KMS-11 (cell line): ENCODE results near the gene TBC1D9.

Experiments
- H2AFZ ChIP-seq: fragments of 200-600 bp; sonication (generic); 2 replicates; pipeline ENCODE4 v1.6.1; 2016; ENCODE audit warnings: antibody characterized with exemption, mixed run types, low read depth
- H3K27ac ChIP-seq: fragments of 200-600 bp; sonication (generic); 2 replicates; pipeline ENCODE4 v1.6.1; 2016; ENCODE audit warnings: mild to moderate bottlenecking, mixed run types
- H3K27me3 ChIP-seq: fragments of 200-600 bp; sonication (generic); 2 replicates; pipeline ENCODE4 v1.6.1; 2017; ENCODE audit warnings: mild to moderate bottlenecking, low read depth, mixed run types, moderate library complexity; ENCODE audit not compliant: insufficient read depth
- H3K36me3 ChIP-seq: fragments of 200-600 bp; sonication (generic); 2 replicates; pipeline ENCODE4 v1.6.1; 2017; ENCODE audit warnings: mild to moderate bottlenecking, mixed run types; ENCODE audit not compliant: insufficient read depth
- H3K4me1 ChIP-seq: fragments of 200-600 bp; sonication (generic); 2 replicates; pipeline ENCODE4 v1.6.1; 2016; ENCODE audit warnings: mild to moderate bottlenecking, low read depth, mixed run types; ENCODE audit not compliant: poor library complexity, severe bottlenecking
- H3K4me2 ChIP-seq: fragments of 200-600 bp; sonication (generic); 2 replicates; pipeline ENCODE4 v1.7.0; 2016; ENCODE audit warnings: mild to moderate bottlenecking, mixed run types
- H3K4me3 ChIP-seq: fragments of 200-600 bp; sonication (generic); IDR thresholded peaks from 2 replicates; pipeline ENCODE4 v1.6.1; 2017; ENCODE audit warnings: low read depth, low read length, mixed read lengths; ENCODE audit not compliant: insufficient read depth
- H3K79me2 ChIP-seq: fragments of 200-600 bp; sonication (generic); 2 replicates; pipeline ENCODE4 v1.6.1; 2016; ENCODE audit warnings: low read depth, mixed run types; ENCODE audit not compliant: insufficient read depth
- H3K9ac ChIP-seq: fragments of 200-600 bp; sonication (generic); 2 replicates; pipeline ENCODE4 v1.6.1; 2016; ENCODE audit warnings: mild to moderate bottlenecking, mixed run types
- H4K20me1 ChIP-seq: fragments of 200-600 bp; sonication (generic); 2 replicates; pipeline ENCODE4 v1.6.1; 2016; ENCODE audit warnings: mild to moderate bottlenecking, mixed run types; ENCODE audit not compliant: insufficient read depth
- TF ChIP-seq, protein P1 (sequence below): fragments of 200-600 bp; sonication (generic); conservative IDR thresholded peaks from 2 replicates; pipeline ENCODE4 v1.6.1; 2017; ENCODE audit warnings: low read depth, mild to moderate bottlenecking, antibody characterized with exemption, low read length, moderate library complexity, mixed read lengths

TBC1D9 gene

DNA sequence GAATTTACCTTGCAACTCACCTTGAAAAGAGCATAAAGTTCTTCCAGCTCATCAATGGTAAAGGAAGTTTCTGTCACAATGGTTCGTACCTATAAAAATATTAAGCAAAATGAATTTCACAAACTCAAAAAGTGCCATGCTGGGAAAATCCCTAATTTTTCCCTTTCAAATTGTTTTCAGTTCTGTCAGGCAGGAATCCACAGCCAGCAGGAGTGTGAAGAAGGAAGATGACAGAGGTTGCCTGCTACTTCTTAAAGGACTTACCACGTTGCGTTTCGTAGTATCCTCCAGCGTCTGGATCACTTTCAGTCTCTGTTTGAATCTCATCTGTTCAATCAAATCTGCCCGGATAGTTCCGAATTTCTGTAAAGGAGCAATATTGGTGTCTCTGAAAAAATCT lies 117.1 kb downstream of the TBC1D9 start:
- no peaks in the 10 kb centered on the region for H3K79me2 ChIP-seq
- H3K27ac ChIP-seq = no peak overlapping the region
- H3K36me3 ChIP-seq = no peaks in the 10 kb centered on the region
- H3K4me1 ChIP-seq = no peaks in the 10 kb centered on the region
- no peaks in the 10 kb centered on the region for H4K20me1 ChIP-seq
- no peak overlapping the region for H2AFZ ChIP-seq
- no peak overlapping the region for H3K4me2 ChIP-seq
- TF ChIP-seq, protein P1, sequence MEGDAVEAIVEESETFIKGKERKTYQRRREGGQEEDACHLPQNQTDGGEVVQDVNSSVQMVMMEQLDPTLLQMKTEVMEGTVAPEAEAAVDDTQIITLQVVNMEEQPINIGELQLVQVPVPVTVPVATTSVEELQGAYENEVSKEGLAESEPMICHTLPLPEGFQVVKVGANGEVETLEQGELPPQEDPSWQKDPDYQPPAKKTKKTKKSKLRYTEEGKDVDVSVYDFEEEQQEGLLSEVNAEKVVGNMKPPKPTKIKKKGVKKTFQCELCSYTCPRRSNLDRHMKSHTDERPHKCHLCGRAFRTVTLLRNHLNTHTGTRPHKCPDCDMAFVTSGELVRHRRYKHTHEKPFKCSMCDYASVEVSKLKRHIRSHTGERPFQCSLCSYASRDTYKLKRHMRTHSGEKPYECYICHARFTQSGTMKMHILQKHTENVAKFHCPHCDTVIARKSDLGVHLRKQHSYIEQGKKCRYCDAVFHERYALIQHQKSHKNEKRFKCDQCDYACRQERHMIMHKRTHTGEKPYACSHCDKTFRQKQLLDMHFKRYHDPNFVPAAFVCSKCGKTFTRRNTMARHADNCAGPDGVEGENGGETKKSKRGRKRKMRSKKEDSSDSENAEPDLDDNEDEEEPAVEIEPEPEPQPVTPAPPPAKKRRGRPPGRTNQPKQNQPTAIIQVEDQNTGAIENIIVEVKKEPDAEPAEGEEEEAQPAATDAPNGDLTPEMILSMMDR = no peak
- no peak overlapping the region for H3K4me3 ChIP-seq
- no peak overlapping the region for H3K9ac ChIP-seq
- no peaks in the 10 kb centered on the region for H3K27me3 ChIP-seq

DNA sequence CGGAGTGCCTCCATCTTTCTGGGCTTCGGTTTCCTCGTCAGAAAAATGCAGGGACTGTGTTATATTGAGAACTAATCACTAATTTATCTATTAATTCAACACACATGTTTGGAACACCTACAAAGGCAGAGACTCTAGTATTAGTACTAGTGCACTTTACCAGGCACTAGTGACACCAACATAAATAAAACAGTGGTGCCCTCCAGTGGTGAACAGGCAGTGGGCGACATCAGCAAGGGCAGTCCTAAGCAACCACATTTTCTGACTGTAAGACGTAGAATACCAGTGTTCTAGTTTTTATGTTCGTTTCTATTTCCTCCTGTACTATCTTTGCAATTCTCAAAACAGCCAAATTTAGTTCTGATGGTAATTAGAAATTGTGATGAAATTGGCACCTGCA lies 118.3 kb downstream of the TBC1D9 start:
- no peak overlapping the region for H3K4me3 ChIP-seq
- H3K27ac ChIP-seq = no peak overlapping the region
- H4K20me1 ChIP-seq = no peaks in the 10 kb centered on the region
- H3K9ac ChIP-seq = no peak overlapping the region
- no peaks in the 10 kb centered on the region for H3K27me3 ChIP-seq
- H3K4me2 ChIP-seq = no peak overlapping the region
- TF ChIP-seq, protein P1 = peak; percentile 79
- H3K79me2 ChIP-seq = no peaks in the 10 kb centered on the region
- H3K36me3 ChIP-seq = no peaks in the 10 kb centered on the region
- no peaks in the 10 kb centered on the region for H3K4me1 ChIP-seq
- no peak overlapping the region for H2AFZ ChIP-seq

DNA sequence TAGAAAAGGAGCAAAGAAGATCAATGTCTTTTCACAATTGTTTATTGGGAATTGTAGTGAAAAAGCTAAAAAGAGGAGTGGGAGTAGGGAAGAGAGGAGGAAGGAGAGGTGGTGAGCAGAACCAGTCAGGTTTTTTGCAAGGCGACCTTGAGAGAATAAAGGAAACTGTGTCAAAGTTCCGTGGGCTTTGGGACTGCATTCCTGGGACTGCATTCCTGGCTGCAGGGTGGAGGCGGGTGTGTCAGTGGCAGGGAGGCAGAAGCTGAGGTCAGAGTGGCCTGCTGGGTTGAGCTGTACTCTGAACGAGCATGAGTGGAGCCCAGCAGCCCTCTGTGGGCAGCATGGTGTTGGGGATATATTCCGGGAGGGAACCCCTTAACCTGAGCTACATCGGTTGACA lies 120.6 kb downstream of the TBC1D9 start:
- no peaks in the 10 kb centered on the region for H3K4me1 ChIP-seq
- H3K79me2 ChIP-seq = no peaks in the 10 kb centered on the region
- no peaks in the 10 kb centered on the region for H4K20me1 ChIP-seq
- no peaks in the 10 kb centered on the region for H3K36me3 ChIP-seq
- H3K4me2 ChIP-seq = no peak overlapping the region
- H3K4me3 ChIP-seq = no peak overlapping the region
- TF ChIP-seq, protein P1 = no peak
- no peak overlapping the region for H3K9ac ChIP-seq
- H2AFZ ChIP-seq = no peak overlapping the region
- H3K27ac ChIP-seq = no peak overlapping the region
- H3K27me3 ChIP-seq = no peaks in the 10 kb centered on the region

DNA sequence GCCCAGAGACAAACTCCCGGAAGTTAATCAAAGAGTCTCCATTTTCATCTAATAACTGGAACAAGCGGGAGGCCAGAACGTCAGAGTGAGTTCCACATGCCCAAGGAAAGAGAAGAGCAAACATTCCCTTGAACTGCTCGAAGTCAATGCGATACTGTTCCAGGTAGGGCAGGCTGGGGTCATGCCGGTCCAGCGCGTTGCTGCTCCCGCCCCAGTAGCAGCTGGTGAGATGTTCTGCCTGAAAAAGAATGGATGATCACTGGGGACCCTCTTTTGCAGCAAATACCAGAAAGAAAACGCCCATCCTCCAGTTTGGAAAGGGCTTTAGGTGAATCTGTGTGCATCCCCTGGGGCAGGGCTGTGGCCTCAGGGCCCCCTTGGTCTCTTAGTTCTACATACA lies 122.2 kb downstream of the TBC1D9 start:
- H3K27me3 ChIP-seq = no peaks in the 10 kb centered on the region
- H3K4me1 ChIP-seq = no peaks in the 10 kb centered on the region
- no peaks in the 10 kb centered on the region for H3K36me3 ChIP-seq
- no peak overlapping the region for H2AFZ ChIP-seq
- H3K27ac ChIP-seq = no peak overlapping the region
- H3K9ac ChIP-seq = no peak overlapping the region
- H3K79me2 ChIP-seq = no peaks in the 10 kb centered on the region
- no peaks in the 10 kb centered on the region for H4K20me1 ChIP-seq
- H3K4me3 ChIP-seq = no peak overlapping the region
- no peak overlapping the region for H3K4me2 ChIP-seq
- TF ChIP-seq, protein P1 = no peak
